Right renal pelvis (tissue), 4 donors: Measurements from ENCODE around the gene FBXW4. TPM values are rescaled to one million over a fixed set of nuclear protein-coding genes. Genes with fewer than 3 reads are reported as not detected.
"Not testable (repeated sequence)": the region's sequence is repeated elsewhere in the genome, so short reads cannot be mapped to it uniquely, and the experiment has no call there.

Source experiments
- DNase-seq, 4 donors: peaks; one replicate each; pipeline ENCODE4 v3.0.0-alpha.2; 2013; ENCODE audit warnings: low read depth in 4 of 4, low spot score in 3 of 4, missing footprints in 1 of 4
- polyA plus RNA-seq, 4 donors: library from polyadenylated mRNA; unstranded; fragments of 120-200 nt; gene quantifications; one replicate each; pipeline ENCODE4 v1.2.1, GENCODE V29; 2013; ENCODE audit not compliant: insufficient read length in 4 of 4

Gene FBXW4
- polyA plus RNA-seq, 4 donors: 54.1 to 61.0 (median 56.7) TPM

DNA sequence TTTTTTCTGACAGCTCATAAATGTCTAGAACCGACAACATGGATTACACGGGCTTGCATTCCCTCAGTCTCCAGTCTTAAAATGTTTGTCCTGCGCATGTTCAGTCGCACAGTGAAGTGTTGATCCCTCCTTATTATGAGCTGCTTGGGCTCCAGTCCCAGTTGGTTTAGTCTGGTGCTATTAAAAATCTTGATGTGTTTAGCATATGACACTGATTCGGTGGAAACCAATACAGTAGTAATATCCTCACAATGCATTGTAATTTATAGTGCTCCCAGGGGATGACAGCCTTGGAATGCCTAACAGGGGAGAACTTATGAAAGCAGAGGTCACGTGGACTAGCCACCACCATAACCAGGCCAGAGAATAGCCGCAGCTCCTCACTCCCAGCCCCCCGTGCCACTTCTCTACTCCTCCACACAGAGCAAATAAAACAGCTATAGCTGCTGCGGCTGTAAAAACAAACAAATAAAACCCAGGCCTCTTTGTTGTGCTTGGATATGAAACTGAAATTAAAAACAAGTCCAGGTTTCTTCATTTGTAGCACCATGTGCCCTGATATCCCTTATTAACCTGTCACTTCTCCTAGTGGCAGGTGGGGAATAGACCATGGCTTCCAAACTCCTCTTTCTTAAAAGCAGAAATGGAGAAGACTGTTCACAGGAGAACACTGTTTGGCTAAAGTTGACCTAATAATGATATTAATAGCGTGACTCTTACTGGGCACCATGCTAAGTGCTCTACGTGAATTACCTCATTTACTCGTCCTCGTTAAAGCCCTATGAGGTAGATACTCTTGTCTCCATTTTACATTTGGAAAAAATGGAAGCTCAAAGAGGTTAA lies 99.2 kb downstream of the FBXW4 start:
- no peak for DNase-seq

DNA sequence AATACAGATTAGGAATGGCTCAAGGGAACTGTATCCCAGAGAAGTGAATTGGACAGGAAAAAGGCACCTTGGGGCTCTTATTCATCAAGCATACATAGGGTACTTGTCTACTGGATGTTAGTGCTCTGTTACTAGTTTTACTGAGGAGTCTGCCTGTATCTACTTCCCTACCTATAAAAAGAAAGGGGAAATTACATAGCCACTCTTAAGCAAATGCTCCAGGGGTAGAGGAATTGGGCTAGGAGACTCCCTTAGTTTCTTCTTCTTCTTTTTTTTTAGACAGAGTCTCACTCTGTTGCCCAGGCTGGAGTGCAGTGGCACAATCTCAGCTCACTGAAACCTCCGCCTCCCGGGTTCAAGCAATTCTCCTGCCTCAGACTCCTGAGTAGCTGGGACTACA lies 101.6 kb downstream of the FBXW4 start:
- not testable (repeated sequence) for DNase-seq

DNA sequence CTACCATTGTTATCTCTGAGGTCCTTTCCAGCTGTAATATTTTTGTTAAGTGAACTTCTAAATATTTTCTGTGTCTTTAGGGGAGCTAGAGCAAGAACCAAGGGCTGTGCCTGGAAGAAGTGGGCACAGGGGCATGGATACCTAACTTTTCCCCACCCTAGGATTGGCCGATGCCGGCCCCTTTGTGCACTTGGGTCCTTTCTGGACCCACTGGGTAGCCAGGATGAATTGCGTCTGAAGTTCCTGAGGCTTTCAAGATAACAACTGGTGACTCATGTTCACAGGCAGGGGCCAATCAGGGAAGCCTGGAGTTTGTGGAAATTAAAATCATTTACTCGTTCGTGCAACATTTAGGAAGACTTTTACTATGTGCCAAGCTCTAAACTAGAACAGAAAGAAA lies 106.1 kb downstream of the FBXW4 start:
- no peak for DNase-seq

DNA sequence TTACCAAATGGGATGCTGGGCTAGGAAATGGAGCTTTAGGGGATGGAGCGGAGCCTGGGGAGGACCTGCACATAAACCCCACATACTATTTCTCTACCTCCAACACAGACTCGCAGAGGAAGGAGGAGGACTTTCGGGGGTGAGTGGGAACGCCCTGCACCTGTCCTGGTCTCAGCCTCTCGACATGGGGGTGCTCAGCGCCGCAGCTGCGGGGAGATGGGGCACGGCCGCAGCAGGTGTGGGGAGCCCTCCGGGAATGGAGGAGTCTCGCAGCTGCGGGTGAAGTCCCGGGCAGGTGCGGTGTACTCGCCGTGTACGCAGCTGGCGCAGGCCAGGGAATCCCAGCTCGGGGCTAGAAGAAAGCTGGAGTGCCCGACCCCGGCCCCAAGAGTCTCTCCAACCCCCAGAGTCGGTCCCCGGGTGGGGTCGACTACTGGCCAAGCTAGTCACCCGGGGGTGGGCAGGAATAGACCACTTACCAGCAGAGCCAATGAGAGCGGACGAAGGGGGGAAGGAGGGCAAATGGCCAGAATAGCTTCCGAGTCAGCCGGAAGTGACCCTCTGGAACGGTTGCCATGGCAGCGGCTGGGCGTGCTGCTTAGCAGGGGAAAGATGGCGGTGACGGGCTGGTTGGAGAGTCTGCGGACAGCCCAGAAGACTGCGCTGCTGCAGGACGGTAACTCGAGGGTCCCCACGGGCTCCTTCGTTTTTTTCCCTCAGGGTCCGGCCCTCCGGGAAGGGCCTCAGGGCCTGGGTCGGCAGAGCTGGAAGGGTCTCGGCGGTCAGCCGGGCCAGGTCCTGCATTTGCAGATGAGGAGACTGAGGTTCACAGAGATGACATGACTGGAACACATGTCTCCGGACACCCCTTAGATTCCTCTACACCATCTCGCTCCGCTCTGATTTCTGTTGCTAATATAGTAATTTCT lies 107.0 kb downstream of the FBXW4 start, which contains the start of the genes DPCD and POLL:
TSS of gene DPCD (plus strand) at position 597 of the 929 bp plus-strand sequence. CDS start at position 613, 16 bp downstream.
TSS of gene POLL (minus strand) at position 533 of the 929 bp plus-strand sequence. CDS start 897 bp downstream, outside the sequence.
- peak; percentile 93 to 95 (median 94) for DNase-seq

DNA sequence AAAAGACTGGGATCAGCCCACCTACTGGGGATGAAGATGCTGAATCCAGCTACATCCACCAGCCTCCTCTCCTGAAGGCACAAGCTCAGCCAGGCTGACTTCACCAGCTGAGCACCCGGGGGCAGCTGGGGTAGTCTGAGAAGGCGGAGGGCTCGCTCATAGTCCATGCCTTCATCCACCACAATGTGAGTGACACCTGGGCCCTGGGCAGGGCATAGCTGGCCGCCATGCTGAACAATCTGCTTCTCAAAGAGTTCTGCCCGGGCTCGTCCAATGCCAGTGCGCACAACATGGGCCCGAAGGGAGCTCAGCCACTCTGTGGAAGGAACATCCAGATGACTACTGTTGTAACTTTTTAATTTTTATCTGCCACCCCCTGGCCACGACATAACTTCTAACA lies 109.1 kb downstream of the FBXW4 start:
- DNase-seq: no peak

DNA sequence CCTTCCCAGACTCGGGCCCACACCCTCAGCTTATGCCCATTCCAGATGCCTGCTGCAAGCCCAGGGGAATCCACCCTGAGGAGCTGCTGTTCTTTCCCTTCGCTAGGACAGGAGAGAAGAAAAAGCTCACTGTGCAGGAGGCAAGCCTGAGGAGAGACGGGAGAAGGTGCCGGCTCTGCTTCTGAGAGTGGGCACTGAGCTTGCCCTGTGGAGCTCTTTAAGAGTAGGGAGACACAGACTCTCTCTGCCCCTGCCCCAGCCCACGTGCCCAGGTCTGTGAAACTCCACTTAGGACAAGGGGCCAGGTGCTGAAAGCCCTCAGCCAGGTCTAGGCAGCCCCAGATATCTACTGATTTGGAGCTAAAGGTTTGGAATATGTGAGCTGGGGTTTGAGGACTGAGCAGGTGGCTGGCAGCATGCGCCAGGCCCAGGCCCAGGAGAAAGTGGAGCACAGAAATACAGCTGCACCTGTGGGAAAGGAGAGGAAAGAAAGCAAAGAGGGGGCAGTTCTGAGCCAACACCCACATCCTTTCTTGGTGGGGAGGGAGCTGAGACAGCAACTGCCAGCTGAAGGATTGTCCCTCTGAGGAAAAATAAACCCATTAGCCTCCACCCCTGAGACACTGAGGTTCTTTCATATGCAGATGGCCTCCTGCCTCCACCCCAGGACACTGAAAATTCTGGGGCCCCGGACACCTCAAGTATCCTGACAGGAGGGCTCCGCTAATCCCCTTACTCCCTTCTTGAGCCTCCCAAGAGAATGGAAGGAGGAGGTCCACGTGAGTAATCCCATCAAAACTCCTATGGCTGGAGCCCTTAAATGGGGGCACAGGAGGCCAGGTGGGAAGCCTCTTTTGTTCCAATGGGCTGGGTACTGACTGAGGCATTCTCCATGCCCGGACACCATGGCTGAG lies 114.2 kb downstream of the FBXW4 start:
- DNase-seq: no peak

DNA sequence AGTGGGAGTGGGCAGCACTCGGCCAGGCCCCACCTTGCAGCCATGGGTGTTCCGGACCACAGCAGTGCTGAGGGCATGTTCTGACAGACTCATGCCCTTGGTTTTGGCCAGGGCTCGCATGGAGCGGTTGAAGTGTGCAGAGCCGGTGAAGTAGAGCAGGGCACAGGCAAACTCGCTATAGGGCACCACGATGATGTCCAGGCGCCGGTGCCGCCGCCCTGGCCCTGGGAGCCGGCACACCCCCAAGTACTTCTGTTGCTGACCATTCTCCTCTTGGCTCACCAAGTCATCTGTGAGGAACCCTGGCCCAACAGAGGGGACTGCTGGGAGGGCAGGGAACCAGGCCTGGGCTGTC lies 115.5 kb downstream of the FBXW4 start:
- DNase-seq: no peak

DNA sequence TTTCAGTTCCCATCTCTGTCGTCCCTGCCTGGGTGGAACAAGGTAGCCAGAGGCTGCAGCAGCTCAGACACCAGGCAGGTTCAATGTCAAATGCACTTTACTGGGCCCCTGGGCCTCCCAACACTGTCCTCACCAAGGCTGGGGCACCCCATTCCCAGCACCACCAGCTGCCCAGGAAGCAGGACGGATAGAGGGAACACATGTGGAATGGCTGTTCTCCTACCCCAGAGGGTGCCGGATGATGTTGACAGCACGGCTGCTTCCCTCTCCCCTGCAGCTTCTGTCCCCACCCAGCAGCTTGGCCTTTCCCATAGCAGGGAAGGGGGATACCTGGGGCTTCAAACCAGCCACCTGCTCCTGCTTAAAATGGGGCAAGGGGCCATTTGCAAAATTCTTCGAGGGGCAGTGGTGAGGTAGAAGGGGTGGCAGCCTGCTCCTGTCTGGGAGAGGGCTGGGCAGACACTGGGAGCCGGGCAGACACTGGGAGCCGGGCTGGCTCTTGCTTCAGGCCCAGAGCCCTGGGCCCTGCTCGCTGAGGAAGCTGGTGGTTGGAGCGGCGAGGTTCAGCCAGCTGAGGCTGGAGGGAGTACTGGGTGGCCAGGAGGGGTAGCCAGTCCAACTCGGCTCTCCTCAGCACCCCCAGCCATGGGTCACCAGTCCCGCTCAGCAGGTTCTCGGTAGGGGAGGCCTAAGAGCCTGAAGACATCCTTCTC lies 116.0 kb downstream of the FBXW4 start:
- no peak for DNase-seq

DNA sequence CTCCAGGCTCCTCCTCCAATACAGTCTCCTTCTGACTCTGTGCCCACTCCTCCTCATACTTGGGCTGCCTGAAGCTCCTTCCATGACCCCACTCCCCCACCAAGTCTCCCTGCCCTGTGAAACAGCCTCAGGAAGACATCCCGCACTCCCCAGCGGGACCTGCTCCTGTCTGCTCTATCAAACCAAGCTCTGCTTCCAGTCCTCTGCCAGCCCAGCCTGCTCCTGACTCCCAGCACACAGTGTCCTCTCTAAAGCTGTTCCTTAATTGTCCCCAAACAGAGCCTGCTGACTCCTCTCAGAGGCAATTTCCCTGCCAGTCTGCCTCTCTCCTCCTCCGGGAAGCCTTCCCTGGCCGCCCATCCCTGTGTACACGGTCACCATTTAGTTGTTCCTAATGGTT lies 116.8 kb downstream of the FBXW4 start:
- no peak for DNase-seq

DNA sequence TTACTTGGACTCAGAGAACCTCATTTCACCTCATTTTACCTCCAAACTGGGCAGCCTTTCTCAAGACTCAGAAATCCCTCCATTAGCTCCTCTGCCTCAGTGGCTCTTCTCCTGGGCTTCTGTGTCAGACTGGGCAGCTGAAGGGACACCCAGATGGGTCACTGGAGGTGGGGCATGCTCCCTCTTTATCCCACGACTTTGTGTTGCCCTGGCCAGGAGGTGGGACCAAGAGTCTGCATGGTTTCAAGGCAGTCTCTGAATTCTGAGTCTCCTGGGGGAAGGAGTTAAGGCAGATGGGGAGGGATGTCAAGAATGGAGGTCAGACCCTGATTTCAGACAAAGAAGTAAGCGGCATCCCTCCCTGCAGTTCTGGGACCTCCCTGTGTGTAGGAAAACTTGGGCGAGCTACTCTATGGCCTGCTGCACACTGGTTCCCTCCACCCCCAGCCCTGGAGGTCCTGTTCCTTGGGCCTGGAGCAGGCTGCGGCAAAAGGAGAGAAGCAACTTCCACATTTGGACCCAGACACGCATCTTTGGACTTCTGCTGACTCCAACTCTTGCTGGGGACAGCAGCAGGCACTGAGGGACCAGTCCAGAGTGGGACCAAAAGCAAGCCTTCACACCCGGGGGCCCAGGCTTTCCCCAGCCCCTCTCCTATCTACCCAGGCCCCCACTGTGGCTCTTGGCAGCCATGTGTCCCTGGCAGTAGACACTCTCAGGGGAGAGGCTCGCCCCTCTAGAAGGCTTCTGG lies 117.7 kb downstream of the FBXW4 start:
- no peak for DNase-seq

DNA sequence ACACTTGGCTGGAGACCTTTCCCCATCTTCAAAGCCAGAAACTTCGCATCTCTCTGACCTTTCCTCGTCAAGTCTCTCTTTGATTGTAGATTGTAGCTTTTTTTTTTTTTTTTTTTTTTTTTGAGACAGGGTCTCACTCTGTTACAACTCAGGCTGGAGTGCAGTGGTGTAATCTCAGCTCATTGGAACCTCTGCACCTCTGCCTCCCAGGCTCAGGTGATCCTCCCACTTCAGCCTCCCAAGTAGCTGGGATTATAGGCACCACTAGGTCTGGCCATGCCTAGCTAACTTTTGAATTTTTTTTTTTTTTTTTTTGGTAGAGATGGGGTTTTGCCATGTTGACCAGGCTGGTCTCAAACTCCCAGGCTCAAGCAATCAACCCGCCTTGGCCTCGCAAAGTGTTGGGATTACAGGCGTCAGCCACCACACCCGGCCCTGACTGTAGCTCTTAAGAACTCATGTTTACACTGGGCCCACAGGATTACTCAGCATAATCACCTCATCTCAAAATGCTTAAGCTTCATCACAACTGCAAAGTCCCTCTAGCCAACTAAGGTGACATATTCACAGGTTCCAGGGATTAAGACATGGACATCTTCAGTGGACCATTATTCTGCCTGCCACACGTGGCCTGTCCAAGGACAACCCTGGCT lies 118.6 kb downstream of the FBXW4 start:
- DNase-seq: no peak

DNA sequence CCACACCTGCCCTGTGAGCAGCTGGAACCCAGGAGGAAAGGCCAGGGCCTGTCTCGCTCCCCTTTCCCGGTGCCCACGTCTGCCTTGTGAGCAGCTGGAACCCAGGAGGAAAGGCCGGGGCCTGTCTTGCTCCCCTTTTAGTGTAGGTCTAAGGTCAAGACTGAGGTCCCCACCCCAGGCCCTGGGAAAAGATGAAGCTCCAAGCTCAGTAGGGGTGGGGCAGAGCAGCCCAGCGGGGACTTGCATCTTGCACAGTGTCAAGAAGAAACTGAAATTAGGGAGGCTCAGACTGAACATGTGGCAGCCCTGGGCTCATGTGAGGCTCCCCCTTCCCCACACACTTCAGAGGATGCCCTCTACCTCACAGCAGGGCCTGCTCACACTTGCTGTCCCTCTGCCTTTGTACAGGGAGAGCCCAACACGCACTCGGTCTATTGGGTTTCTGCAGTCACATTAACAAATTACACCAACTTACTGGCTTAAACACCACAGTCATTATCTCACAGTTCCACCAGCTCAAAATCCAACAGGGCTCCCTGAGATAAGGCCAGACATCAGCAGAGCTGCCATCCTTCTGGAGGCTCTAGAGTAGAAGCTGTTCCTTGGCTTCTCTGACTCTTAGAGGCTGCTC lies 119.3 kb downstream of the FBXW4 start:
- DNase-seq: no peak

DNA sequence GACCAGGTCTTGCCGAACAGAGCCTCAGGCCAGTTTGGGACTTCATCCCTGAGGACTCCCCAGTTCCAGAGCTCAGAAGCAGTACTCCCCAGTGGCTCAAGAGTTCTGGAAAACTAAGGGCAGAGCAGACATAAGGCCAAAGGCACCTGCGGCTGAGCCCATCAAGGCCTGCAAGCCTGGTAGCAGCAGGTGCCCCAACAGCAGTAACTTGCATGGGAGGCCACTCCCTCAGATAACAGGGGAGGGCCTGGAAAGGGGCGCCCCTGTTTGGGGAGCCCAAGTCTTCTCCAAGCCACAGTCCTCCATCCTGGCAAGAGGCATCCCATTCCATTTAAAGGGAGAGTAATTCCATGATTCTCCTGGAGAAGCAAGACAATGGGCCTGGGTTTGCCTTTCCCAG lies 119.9 kb downstream of the FBXW4 start:
- no peak for DNase-seq

DNA sequence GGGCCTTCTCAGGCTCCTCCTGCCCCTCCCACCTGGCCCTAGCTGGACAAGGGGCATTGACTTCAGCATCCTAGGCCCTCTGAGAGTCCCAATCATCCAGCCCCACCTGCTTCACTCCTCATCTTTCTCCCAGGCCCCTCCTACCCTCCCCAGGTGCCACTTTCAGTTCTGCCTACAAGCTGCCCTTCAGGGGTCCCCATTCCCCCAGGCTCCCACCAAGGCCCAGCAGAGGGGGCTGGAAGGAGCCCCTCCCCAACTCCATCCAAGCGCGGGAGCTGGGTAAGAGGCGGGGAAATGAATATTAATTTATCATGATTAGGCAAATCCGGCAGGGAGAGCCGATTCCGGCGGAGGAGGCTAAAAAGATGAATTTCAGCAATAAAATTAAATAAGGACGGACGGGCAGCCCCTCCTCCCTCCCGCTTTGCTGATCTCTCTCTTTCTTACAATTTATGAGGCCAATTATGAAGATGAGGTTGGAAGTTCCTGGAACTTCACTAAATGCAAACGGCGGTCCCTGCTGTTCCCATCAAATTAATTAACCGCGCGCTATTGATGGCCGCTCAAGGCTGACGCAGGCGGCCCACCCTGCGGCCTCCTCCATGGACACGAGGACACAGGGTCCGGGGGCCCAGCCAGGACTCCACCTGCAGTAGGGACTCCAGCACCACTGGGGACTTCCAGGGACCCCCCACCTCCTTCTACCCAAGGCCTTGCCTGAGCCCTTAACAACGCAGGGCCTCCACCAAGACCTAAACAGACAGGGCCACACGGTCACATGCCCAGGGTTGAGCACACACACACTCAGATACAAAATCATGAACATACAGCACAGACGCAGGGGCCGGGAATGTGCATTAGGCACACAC lies 120.9 kb downstream of the FBXW4 start:
- DNase-seq: no peak

DNA sequence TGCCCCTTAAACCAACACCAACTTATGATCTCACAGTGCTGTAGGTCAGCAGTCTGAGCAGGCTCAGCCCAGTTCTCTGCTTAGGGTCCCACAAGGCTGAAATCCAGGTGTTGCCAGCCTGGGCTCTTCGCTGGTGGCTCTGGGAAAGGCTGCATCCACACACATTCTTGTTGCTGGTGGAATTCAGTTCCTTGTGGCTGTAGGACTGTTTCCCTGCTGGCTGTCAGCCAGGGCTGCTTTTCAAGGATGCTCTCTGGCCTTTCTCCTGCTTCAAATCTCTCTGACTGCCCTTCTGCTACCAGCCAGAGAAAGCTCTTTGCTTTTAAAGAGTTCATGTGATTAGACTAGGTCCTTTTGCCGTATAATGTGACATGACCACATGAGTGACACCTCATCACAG lies 122.2 kb downstream of the FBXW4 start:
- DNase-seq: no peak

DNA sequence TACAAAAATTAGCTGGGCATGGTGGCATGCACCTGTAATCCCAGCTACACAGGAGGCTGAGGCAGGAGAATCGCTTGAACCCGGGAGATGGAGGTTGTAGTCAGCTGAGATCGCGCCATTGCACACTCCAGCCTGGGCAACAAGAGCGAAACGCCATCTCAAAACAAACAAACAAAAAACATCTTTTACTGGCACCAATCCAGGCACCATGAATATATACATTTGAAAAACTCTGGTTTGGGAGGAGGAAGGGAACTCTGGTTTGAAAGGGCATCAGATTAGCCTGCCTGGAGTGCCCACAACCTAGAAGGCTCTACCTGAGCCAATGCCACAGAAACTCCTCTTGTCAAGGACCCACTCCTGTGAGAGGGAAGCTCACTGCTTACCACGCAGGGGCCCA lies 122.8 kb downstream of the FBXW4 start:
- no peak for DNase-seq

DNA sequence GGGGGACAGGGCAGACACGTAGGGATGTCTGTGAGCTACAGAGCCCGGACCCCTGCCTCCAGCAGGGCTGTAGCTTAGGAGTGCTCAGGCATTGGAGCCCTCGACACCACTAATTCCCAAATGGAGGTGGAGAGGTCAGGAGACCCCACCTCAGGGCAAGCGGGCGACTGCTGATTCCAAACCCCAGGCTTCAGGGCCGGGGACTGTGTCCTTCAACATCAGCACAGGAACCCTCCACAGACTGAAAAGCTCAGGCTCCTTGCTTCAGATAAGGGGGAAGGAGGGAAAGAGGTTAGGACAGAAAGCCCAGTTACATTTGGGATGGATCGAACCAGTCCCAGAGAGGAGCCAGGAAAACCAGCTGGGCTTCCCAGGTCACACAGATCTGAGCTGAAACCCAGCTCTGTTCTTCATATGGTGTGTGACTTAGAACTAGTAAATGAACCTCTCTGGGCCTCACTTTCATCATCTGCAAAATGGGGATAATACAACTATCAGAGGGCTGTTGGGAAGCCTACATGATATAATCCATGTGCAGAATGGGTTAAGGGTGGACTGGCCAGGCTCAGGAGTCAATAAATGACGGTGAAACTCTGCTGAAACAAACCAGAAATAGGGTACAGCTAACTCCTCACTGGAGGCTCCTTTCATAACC lies 123.6 kb downstream of the FBXW4 start:
- no peak for DNase-seq
